Measurements from ENCODE around the gene CISH. TPM values are rescaled to one million over a fixed set of nuclear protein-coding genes. Genes with fewer than 3 reads are reported as not detected.
A peak's percentile ranks its signal among the peaks of the same experiment; 100 is the strongest.

The CISH gene
- total RNA-seq, 4 donors from 2014 or later: 3.3 to 50.5 (median 20.3) TPM

DNA sequence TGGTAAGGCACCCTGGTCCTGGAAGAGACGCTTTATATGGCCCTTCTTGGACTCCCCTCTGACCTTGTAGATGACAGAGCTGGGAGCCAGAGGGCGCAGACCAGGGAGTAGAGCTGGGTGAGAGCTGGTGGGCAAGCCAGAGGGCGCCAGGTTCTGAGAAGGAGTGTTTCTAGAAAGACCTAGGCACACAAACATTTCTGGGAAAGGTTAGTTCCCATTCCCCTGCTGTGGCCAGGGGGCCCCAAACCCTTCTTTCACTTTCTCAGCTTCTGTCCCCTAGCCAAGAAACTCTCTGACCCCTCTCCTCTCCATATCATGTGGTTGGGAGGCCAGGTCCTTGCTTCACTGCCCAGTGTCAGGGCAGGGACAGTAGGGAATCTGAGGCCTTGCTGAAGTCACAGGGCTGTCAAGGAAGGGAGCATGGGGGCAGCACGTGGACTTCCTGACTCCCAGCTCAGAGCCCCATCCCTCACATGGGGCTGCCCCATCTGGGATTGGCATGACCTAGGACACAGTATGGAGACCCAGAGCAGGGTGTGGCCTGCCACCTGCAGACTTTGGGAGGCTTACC lies 38.7 kb downstream of the CISH start:
- Histone ChIP-seq H3K27ac (peak overlapping the region; percentile 66 to 87 (median 70)), H3K27me3 (no peaks in the 10 kb centered on the region), H3K9me3 (no peaks in the 10 kb centered on the region), H3K4me3 (no peak overlapping the region), H3K4me1 (peaks cover 22 to 30% of the 10 kb centered on the region in 2 donors), H3K36me3 (no peaks in the 10 kb centered on the region)
- in situ Hi-C loops (cut with MboI; ENCODE audit: low sequenced_read_pairs in 4 of 4): loop anchor here in 3 of 4 donors (5.0 kb wide), 1 partner anchor 39 kb away; the partner anchor contains the start of gene CISH (in 3 of the 3)
- ATAC-seq (no peak), DNase-seq (no peak)
- TF ChIP-seq, protein P1, sequence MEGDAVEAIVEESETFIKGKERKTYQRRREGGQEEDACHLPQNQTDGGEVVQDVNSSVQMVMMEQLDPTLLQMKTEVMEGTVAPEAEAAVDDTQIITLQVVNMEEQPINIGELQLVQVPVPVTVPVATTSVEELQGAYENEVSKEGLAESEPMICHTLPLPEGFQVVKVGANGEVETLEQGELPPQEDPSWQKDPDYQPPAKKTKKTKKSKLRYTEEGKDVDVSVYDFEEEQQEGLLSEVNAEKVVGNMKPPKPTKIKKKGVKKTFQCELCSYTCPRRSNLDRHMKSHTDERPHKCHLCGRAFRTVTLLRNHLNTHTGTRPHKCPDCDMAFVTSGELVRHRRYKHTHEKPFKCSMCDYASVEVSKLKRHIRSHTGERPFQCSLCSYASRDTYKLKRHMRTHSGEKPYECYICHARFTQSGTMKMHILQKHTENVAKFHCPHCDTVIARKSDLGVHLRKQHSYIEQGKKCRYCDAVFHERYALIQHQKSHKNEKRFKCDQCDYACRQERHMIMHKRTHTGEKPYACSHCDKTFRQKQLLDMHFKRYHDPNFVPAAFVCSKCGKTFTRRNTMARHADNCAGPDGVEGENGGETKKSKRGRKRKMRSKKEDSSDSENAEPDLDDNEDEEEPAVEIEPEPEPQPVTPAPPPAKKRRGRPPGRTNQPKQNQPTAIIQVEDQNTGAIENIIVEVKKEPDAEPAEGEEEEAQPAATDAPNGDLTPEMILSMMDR (IDR thresholded peaks at IDR 0.05 in 4 of 5, conservative IDR thresholded peaks at IDR 0.05 in 1 of 5): no peak
- no peak for TF ChIP-seq POLR2A (IDR thresholded peaks at IDR 0.05)
- intact Hi-C loops (cut with DNase I; ENCODE audit: low total_unique reads): loop anchor here (1.0 to 2.0 kb wide), 2 partner anchors 41 to 80 kb away; no protein-coding TSS in a partner anchor

DNA sequence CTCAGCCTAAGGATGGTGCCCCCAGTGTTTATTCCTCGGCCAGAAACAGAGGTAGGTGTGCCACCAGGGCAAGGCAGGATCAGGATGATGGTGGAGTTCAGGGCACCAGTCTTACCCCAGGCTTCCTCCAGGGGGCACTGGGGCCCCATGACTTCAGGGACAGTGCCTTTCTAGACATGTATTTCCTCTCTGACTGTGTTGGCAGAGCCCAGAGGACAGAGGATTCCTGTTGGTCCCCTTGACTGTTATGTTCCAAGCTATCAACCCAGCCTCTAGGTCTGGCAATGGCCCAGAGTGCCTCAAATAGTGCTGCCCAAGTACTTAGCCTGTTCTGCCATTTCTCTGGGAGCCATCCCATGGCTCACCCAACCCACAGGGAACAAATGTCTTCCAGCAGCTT lies 39.4 kb downstream of the CISH start:
- in situ Hi-C loops (cut with MboI; ENCODE audit: low sequenced_read_pairs in 4 of 4): loop anchor here in 3 of 4 donors (5.0 kb wide), 1 partner anchor 40 kb away; the partner anchor contains the start of gene CISH (in 3 of the 3)
- no peak overlapping the region for H3K4me3 ChIP-seq
- H3K36me3 ChIP-seq: no peaks in the 10 kb centered on the region
- TF ChIP-seq POLR2A (IDR thresholded peaks at IDR 0.05): no peak
- TF ChIP-seq, protein P1 (IDR thresholded peaks at IDR 0.05 in 4 of 5, conservative IDR thresholded peaks at IDR 0.05 in 1 of 5): peak; percentile 94 to 98 (median 97)
- ATAC-seq (peak; percentile 42 to 62), DNase-seq (peak; percentile 68 to 82)
- H3K4me1 ChIP-seq: peaks cover 25 to 36% of the 10 kb centered on the region in 2 donors
- intact Hi-C loops (cut with DNase I; ENCODE audit: low total_unique reads): loop anchor here (1.0 to 2.0 kb wide), 2 partner anchors 42 to 81 kb away; no protein-coding TSS in a partner anchor
- no peaks in the 10 kb centered on the region for H3K9me3 ChIP-seq
- peak overlapping the region; percentile 66 to 87 (median 70) for H3K27ac ChIP-seq
- H3K27me3 ChIP-seq: no peaks in the 10 kb centered on the region

DNA sequence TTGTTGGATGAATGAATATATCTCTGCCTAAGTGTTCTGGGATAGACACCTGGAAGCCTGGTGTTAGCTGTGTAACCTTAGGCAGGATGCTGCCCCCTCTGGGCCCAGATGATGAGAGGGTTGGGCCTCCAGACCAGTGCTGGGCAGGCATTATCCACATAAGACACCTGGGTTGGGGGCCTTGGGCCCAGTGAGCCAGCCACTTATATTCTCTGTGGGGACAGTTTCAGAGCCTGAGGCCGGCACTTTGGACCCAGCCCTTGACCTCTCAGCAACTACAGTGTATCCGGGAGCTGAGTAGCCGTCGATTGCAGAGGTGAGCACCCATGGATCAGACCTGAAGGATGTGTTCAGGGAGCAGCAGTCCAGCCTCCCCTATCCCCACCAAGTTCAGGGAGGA lies 40.1 kb downstream of the CISH start:
- Histone ChIP-seq H3K4me3 (no peak overlapping the region), H3K36me3 (no peaks in the 10 kb centered on the region), H3K9me3 (no peaks in the 10 kb centered on the region), H3K27me3 (no peaks in the 10 kb centered on the region), H3K4me1 (peaks cover 31 to 42% of the 10 kb centered on the region in 2 donors), H3K27ac (peak overlapping the region in 2 of 4 donors; percentile 68 to 87)
- intact Hi-C loops (cut with DNase I; ENCODE audit: low total_unique reads): no loop called here
- in situ Hi-C loops (cut with MboI; ENCODE audit: low sequenced_read_pairs in 4 of 4): loop anchor here in 3 of 4 donors (5.0 kb wide), 1 partner anchor 41 kb away; the partner anchor contains the start of gene CISH (in 3 of the 3)
- DNase-seq: no peak
- no peak for ATAC-seq
- TF ChIP-seq POLR2A (IDR thresholded peaks at IDR 0.05): no peak
- TF ChIP-seq, protein P1 (IDR thresholded peaks at IDR 0.05 in 4 of 5, conservative IDR thresholded peaks at IDR 0.05 in 1 of 5): no peak

GRCh38 chr3:50570508-50571279 lies 40.9 kb downstream of the CISH start:
- Histone ChIP-seq H3K4me3 (peak overlapping the region in 1 of 4 donors; percentile 82), H3K36me3 (no peaks in the 10 kb centered on the region), H3K4me1 (peaks cover 37 to 46% of the 10 kb centered on the region in 2 donors), H3K9me3 (no peaks in the 10 kb centered on the region), H3K27me3 (no peaks in the 10 kb centered on the region), H3K27ac (peak overlapping the region; percentile 10 to 97 (median 92))
- no peak for TF ChIP-seq POLR2A (IDR thresholded peaks at IDR 0.05)
- TF ChIP-seq, protein P1 (IDR thresholded peaks at IDR 0.05 in 4 of 5, conservative IDR thresholded peaks at IDR 0.05 in 1 of 5): no peak
- in situ Hi-C loops (cut with MboI; ENCODE audit: low sequenced_read_pairs in 4 of 4) (loop anchor here in 3 of 4 donors (5.0 kb wide), 1 partner anchor 42 kb away; the partner anchor contains the start of gene CISH (in 3 of the 3)), intact Hi-C loops (cut with DNase I; ENCODE audit: low total_unique reads) (no loop called here)
- no peak for ATAC-seq
- no peak for DNase-seq
